Psoas muscle (tissue), 8 donors: ENCODE data around the gene UBE2H. TPM values are rescaled to one million over a fixed set of nuclear protein-coding genes. Genes with fewer than 3 reads are reported as not detected.

Experiments
- ATAC-seq, 4 donors: fragments of 200-7000 bp; cut with Tn5 transposase; one replicate each; pipeline ENCODE4 v1.9.1; 2020; ENCODE audit warnings: moderate library complexity in 3 of 4, mild to moderate bottlenecking in 2 of 4
- DNase-seq, 2 donors: peaks; one replicate each; pipeline ENCODE4 v3.0.0-alpha.2; 2020
- H3K27ac ChIP-seq: fragments of 200-600 bp; one replicate; pipeline ENCODE4 v1.8.0; 2022
- H3K27me3 ChIP-seq, 3 donors: fragments of 200-600 bp in 1 of 3; one replicate each; pipeline versions ENCODE4 v1.6.1 to v1.8.0; 2013 to 2022; ENCODE audit warnings: low read length in 2 of 3, mild to moderate bottlenecking in 2 of 3, moderate library complexity in 1 of 3; ENCODE audit not compliant: insufficient read depth in 3 of 3
- H3K36me3 ChIP-seq, 2 donors: fragments of 200-600 bp in 1 of 2; one replicate each; pipeline versions ENCODE4 v1.6.1 to v1.8.0; 2013 to 2022; ENCODE audit warnings: low read depth in 1 of 2, mild to moderate bottlenecking in 1 of 2, moderate library complexity in 1 of 2; ENCODE audit not compliant: insufficient read depth in 1 of 2
- H3K4me1 ChIP-seq: fragments of 200-600 bp; one replicate; pipeline ENCODE4 v1.8.0; 2022
- H3K4me3 ChIP-seq: fragments of 200-600 bp; one replicate; pipeline ENCODE4 v1.8.0; 2022; ENCODE audit warnings: mild to moderate bottlenecking
- H3K9me3 ChIP-seq: fragments of 200-600 bp; one replicate; pipeline ENCODE4 v1.8.0; 2022
- CTCF ChIP-seq: fragments of 200-600 bp; IDR thresholded peaks from one replicate; pipeline ENCODE4 v1.8.0; 2022; ENCODE audit warnings: antibody characterized with exemption
- WGBS, 3 donors: extraction: QIAGEN DNeasy Blood & Tissue Kit; methylation state at CpG; one replicate each; pipeline versions ENCODE4 v1.1.6 to v1.1.7; 2013; 5-methylcytosine and 5-hydroxymethylcytosine counted together
- intact Hi-C, 2 donors: fragments of 100-400 bp; cut with DNase I; formaldehyde crosslinking; loops; one replicate each; pipeline versions ENCODE4 v1.11.0 to v1.14.2; 2022
- polyA plus RNA-seq, 3 donors: library from polyadenylated mRNA; stranded (reverse); fragments of 200-250 nt; gene quantifications; one replicate each; pipeline ENCODE4 v1.2.3, GENCODE V29; 2013
- total RNA-seq, 4 donors: library from RNA; stranded (reverse); fragmentation: NEBNext Ultra II Directional in 2 of 4; extraction: Animal tissue kit (Norgen Biotek cat#: 25700) in 2 of 4; gene quantifications; one replicate each; pipeline versions ENCODE4 v1.2.1 to v1.2.4, GENCODE V29; 2021 to 2023
- donor health status: healthy with polysubstance abuse.
- donor health status: DM: no; HTN: no; CAD: no; lungs with moderate emphysema.
- donor health status: Bipolar disorder and iron deficiency.
- donor health status: healthy.
- donor health status: DM: yes; HTN: yes; CAD: no.
- donor health status: DM: no; HTN: no; CAD: no.
- donor health status: DM: no; HTN: no; CAD: no.
- donor health status: DM: yes; HTN: yes; CAD: no.

The UBE2H gene
- total and polyA plus RNA-seq, 7 donors, result 17.3 to 115 (median 77.3) TPM

- no peak for TF ChIP-seq CTCF
- H3K27me3 ChIP-seq, result no peaks in the 10 kb centered on the region
- H3K4me3 ChIP-seq, result no peak overlapping the region
- peaks cover 13% of the 10 kb centered on the region for H3K4me1 ChIP-seq
- peak; percentile 60 to 85 for DNase-seq
- ATAC-seq, result peak; percentile 99
- no peaks in the 10 kb centered on the region for H3K9me3 ChIP-seq
- WGBS, 3 donors, result 34 to 41% (median 36%) methylated on average over 9 of the region's 9 CpGs
- H3K27ac ChIP-seq, result peak overlapping the region; percentile 94
- intact Hi-C loops, result loop anchor here in 1 of 2 donors (5.0 kb wide), 1 partner anchor 48 kb away; no protein-coding TSS in a partner anchor
- no peaks in the 10 kb centered on the region for H3K36me3 ChIP-seq
Observed at GRCh38 chr7:129958643-129959470, 6.1 kb upstream of the UBE2H start.

GRCh38 chr7:129955993-129956543 is 3.3 kb upstream of the UBE2H start:
- H3K9me3 ChIP-seq, result no peaks in the 10 kb centered on the region
- no peaks in the 10 kb centered on the region for H3K27me3 ChIP-seq
- H3K27ac ChIP-seq, result no peak overlapping the region
- H3K36me3 ChIP-seq, result no peaks in the 10 kb centered on the region
- ATAC-seq (no peak), DNase-seq (no peak)
- 86 to 92% (median 89%) methylated on average over 8 of the region's 8 CpGs for WGBS, 3 donors
- intact Hi-C loops, result loop anchor here in 1 of 2 donors (5.0 kb wide), 1 partner anchor 51 kb away; no protein-coding TSS in a partner anchor
- TF ChIP-seq CTCF, result no peak
- no peak overlapping the region for H3K4me3 ChIP-seq
- H3K4me1 ChIP-seq, result peaks cover 16% of the 10 kb centered on the region

GRCh38 chr7:129952086-129952652 is 591 bp downstream of the UBE2H start:
- Histone ChIP-seq H3K27me3 (no peaks in the 10 kb centered on the region), H3K27ac (peak overlapping the region; percentile 98), H3K4me1 (peaks cover 19% of the 10 kb centered on the region), H3K4me3 (peak overlapping the region; percentile 97), H3K36me3 (no peaks in the 10 kb centered on the region), H3K9me3 (no peaks in the 10 kb centered on the region)
- peak; percentile 46 to 61 (median 54) for ATAC-seq
- DNase-seq, result peak; percentile 51 to 76
- WGBS, 3 donors, result 0 to 1% (median 0%) methylated on average over 31 to 43 of the region's 43 CpGs
- no peak for TF ChIP-seq CTCF
- intact Hi-C loops, result loop anchor here (5.0 kb wide), 5 partner anchors 40 to 125 kb away; no protein-coding TSS in a partner anchor

GRCh38 chr7:129951226-129952085 is 1.3 kb downstream of the UBE2H start:
- no peak for TF ChIP-seq CTCF
- H3K27me3 ChIP-seq, result no peaks in the 10 kb centered on the region
- peaks cover 26% of the 10 kb centered on the region for H3K4me1 ChIP-seq
- H3K36me3 ChIP-seq, result no peaks in the 10 kb centered on the region
- intact Hi-C loops, result loop anchor here (5.0 kb wide), 5 partner anchors 39 to 124 kb away; no protein-coding TSS in a partner anchor
- ATAC-seq, result peak in 1 of 4 donors; percentile 14
- WGBS, 3 donors, result 0% methylated on average over 8 of the region's 8 CpGs
- no peak for DNase-seq
- H3K27ac ChIP-seq, result peak overlapping the region; percentile 98
- H3K4me3 ChIP-seq, result peak overlapping the region; percentile 97
- H3K9me3 ChIP-seq, result no peaks in the 10 kb centered on the region
